Bronchus fibroblast of lung (primary cell): ENCODE measurements around the gene NECAB2. TPM values are rescaled to one million over a fixed set of nuclear protein-coding genes. Genes with fewer than 3 reads are reported as not detected.

Experiments
- total RNA-seq: library from RNA; depleted of rRNA; stranded (reverse); fragments of >200 nt; gene quantifications from 2 replicates; pipeline ENCODE4 v1.2.3, GENCODE V29; 2015

Gene NECAB2
- 0.30 TPM in 1 of 2 replicates, not detected in the other for total RNA-seq

DNA sequence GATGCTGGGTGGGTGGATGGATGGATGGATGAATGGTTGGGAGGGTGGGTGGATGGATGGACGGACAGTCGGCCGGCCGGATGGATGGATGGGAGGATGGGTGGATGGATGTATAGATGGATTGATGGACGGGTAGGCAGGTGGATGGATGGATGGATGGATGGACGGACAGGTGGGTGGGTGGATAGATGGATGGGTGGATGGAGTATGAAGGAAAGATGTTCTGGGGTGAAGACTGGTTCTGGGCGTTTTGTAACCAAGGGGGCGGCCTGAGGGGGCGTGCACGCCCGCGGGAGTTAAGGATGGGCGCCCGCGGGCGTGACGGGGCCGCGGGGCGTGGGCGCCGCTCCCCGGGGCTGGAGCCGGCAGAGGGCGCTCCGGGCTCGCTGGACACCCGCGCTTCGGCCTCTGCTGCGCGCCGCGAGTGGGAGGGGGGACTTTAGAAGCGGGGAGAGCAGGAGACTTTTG, at the start of gene NECAB2:
Gene NECAB2, plus strand, starts transcription at position 407 of the 468 bp plus-strand sequence. CDS start 405 bp downstream, outside the sequence.

DNA sequence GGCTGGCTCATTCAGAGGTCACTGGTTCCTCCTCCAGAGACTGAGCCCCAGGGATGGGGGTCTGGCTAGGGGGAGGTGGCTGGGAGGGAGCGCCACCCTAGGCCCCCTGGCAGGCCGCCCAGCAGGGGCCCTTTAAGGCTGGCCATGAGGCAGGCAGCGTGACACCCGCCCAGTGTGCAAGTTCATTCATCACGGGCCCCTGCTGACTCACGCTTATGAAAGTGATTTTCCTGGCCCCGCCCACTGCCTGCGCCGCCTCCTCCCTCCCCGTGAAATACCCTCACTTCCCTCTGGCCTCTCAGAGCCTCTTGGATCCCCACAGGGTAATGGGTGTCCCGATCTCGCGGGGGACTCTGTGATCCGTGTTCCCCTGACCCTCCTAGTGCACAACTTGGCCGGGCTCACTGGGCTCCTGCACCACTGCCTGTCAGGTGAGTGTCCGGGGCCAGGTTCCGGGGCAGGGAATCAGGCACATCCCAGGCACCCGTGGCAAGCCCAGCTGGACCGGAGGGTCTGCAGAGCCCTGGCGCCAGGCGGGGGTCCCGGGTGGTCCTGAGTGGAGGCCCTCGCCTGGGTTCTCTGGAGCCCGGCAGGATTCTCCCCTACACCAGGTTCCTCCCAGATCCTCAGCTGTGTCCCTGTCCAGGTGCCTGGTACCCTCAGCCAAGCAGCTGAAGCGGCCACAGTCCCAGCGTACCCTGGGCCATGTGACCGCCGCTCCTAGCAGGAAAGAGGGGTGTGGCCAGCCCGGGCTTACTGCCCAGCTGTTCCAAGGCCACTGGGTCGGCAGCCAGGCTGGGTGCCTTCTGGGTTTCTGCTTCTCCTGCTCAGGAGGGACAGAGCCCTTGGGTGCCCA, 14.9 kb upstream of the NECAB2 start, which contains the start of gene OSGIN1:
Gene OSGIN1, plus strand, starts transcription at position 301 of the 856 bp plus-strand sequence. CDS start 4,432 bp downstream, outside the sequence.

DNA sequence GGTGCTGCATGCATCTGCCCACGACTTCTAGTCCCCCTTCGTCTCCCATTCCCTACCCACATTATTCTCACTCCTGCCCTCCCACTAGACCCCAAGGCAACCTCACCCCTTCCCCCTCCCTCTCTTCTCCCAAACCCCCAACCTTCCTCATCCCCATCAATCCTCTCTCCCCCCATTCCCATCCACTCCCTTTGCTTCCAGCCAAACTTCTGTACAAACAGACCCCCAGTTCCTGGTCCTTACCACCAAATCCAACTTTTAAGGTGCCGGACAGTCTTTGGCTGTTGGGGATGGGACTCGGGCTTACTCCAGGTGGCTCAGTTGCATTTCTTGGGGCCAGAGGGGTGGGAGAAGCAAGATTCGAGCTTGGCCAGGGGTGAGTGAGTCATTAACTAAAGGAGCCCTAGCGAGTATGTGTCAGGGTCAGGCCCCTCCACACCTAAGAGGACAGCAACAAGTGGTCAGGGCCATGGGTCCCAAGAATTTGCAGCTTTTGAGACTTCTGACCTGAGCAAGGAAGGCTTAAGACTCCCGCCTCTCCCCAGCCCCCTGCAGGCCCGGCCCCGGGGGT, 74.3 kb downstream of the NECAB2 start, which contains the start of gene SLC38A8:
Gene SLC38A8, minus strand, starts transcription at position 488 of the 571 bp plus-strand sequence. CDS start 638 bp downstream, outside the sequence.

Other genes with a start within 250 kb of the NECAB2 start
- 16.5 and 17.1 TPM in 2 replicates for gene HSBP1, start 160.3 kb upstream of the NECAB2 start, total RNA-seq
- gene MLYCD, start 69.1 kb upstream of the NECAB2 start, total RNA-seq, result 1.2 and 1.8 TPM in 2 replicates
- gene OSGIN1, start 15.0 kb upstream of the NECAB2 start, total RNA-seq, result 0.67 and 1.2 TPM in 2 replicates
- not detected in 2 replicates for gene SLC38A8, start 74.6 kb downstream of the NECAB2 start, total RNA-seq
- gene MBTPS1, start 148.7 kb downstream of the NECAB2 start, total RNA-seq, result 59.7 and 61.2 TPM in 2 replicates
- gene HSDL1, start 176.9 kb downstream of the NECAB2 start, total RNA-seq, result 8.4 and 13.4 TPM in 2 replicates
- gene DNAAF1, start 177.1 kb downstream of the NECAB2 start, total RNA-seq, result not detected in 2 replicates
- 18.0 and 23.2 TPM in 2 replicates for gene TAF1C, start 218.8 kb downstream of the NECAB2 start, total RNA-seq
- not detected in 2 replicates for gene ADAD2, start 222.9 kb downstream of the NECAB2 start, total RNA-seq